SHP77 (cell line): ENCODE measurements around the gene SENP1.
"Not testable (repeated sequence)": the region's sequence is repeated elsewhere in the genome, so short reads cannot be mapped to it uniquely, and the experiment has no call there.

Experiments
- DNase-seq, 2 experiments: peaks; one replicate each; lab custom pipeline; 2025; lab: John Stamatoyannopoulos, UW

Gene SENP1

GRCh38 chr12:48105867-48106680 lies at the start of gene SENP1:
TSS of gene SENP1 (minus strand) at chr12:48106079. CDS start at chr12:48101472, 4,607 bp downstream.
- peak; percentile 85 for DNase-seq

- DNase-seq, result no peak
These were observed 45.4 kb upstream of the SENP1 start for GRCh38 chr12:48151103-48151771.

GRCh38 chr12:48145981-48146380 lies 40.1 kb upstream of the SENP1 start:
- no peak for DNase-seq

- DNase-seq, result no peak
These were observed 38.0 kb upstream of the SENP1 start for GRCh38 chr12:48143898-48144297.

- DNase-seq, result no peak
These were observed 37.2 kb upstream of the SENP1 start for GRCh38 chr12:48142818-48143674.

- no peak for DNase-seq
These were observed 29.1 kb upstream of the SENP1 start for GRCh38 chr12:48135027-48135426.

- DNase-seq, result no peak
These were observed 26.9 kb upstream of the SENP1 start for GRCh38 chr12:48132826-48133225.

GRCh38 chr12:48131517-48131916 lies 25.6 kb upstream of the SENP1 start:
- no peak for DNase-seq

GRCh38 chr12:48129376-48129775 lies 23.5 kb upstream of the SENP1 start:
- no peak for DNase-seq

GRCh38 chr12:48128800-48129199 lies 22.9 kb upstream of the SENP1 start:
- DNase-seq, result no peak

GRCh38 chr12:48126953-48127630 lies 21.2 kb upstream of the SENP1 start:
- DNase-seq, result no peak

- no peak for DNase-seq
These were observed 20.1 kb upstream of the SENP1 start for GRCh38 chr12:48125985-48126384.

- not testable (repeated sequence) for DNase-seq
These were observed 19.7 kb upstream of the SENP1 start for GRCh38 chr12:48125542-48125941.

- DNase-seq, result no peak
These were observed 17.3 kb upstream of the SENP1 start for GRCh38 chr12:48123169-48123568.

- no peak for DNase-seq
These were observed 16.4 kb upstream of the SENP1 start for GRCh38 chr12:48122065-48122834.

GRCh38 chr12:48121522-48121921 lies 15.6 kb upstream of the SENP1 start:
- no peak for DNase-seq

- DNase-seq, result no peak
These were observed 13.9 kb upstream of the SENP1 start for GRCh38 chr12:48119834-48120195.

- peak; percentile 71 to 78 for DNase-seq
These were observed 13.4 kb upstream of the SENP1 start, which contains the start of gene PFKM for GRCh38 chr12:48119078-48119833. TSS of gene PFKM (plus strand) at chr12:48119364. CDS start at chr12:48122775, 3,411 bp downstream.

- peak; percentile 1 to 20 for DNase-seq
These were observed 12.5 kb upstream of the SENP1 start for GRCh38 chr12:48118284-48118871.

GRCh38 chr12:48115957-48116356 lies 10.1 kb upstream of the SENP1 start:
- DNase-seq, result no peak
